ENCODE measurements around the gene FAM151A.

GRCh38 chr1:54610048-54610447 is 13.3 kb downstream of the FAM151A start:
- no peak for TF ChIP-seq CTCF (IDR thresholded peaks at IDR 0.05)
- TF ChIP-seq POLR2A (IDR thresholded peaks at IDR 0.05), result no peak
- no peak for TF ChIP-seq POLR2AphosphoS5 (IDR thresholded peaks at IDR 0.05)
